ENCODE results near the gene TMEM125.

DNA sequence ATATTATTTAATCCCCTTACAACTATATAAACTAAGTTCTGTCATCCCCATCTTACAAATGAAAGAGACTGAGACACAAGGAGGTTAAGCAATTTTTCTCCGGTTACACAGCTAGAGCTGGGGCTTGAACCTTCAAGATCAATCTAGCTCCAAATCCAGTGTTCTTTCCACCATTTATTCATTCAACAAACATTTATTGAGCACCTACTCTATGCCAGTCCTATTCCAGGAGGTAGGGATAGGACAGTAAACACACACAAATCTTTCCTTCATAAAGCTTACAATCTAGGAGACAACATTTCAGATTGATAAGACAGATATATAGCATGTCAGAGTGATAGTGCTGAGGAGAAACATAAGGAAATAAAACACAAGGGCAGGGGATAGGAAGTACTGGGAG, 2.9 kb upstream of the TMEM125 start:
- TF ChIP-seq, protein P1, sequence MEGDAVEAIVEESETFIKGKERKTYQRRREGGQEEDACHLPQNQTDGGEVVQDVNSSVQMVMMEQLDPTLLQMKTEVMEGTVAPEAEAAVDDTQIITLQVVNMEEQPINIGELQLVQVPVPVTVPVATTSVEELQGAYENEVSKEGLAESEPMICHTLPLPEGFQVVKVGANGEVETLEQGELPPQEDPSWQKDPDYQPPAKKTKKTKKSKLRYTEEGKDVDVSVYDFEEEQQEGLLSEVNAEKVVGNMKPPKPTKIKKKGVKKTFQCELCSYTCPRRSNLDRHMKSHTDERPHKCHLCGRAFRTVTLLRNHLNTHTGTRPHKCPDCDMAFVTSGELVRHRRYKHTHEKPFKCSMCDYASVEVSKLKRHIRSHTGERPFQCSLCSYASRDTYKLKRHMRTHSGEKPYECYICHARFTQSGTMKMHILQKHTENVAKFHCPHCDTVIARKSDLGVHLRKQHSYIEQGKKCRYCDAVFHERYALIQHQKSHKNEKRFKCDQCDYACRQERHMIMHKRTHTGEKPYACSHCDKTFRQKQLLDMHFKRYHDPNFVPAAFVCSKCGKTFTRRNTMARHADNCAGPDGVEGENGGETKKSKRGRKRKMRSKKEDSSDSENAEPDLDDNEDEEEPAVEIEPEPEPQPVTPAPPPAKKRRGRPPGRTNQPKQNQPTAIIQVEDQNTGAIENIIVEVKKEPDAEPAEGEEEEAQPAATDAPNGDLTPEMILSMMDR (conservative IDR thresholded peaks at IDR 0.05; ENCODE audit: low read length) = no peak
- TF ChIP-seq EZH2phosphoT487 (IDR thresholded peaks at IDR 0.05; ENCODE audit: borderline replicate concordance, low read depth, low read length) = no peak

Data from OCI-LY7 (cell line).